GM10266 (cell line): ENCODE measurements around the gene PTPRJ.

Experiments used
- DNase-seq: peaks from one replicate; pipeline ENCODE4 v3.0.0; 2012; ENCODE audit errors: extremely low spot score
- CTCF ChIP-seq: IDR thresholded peaks from 2 replicates; pipeline ENCODE4 v1.5.1; 2012; ENCODE audit warnings: mild to moderate bottlenecking, low read depth; ENCODE audit not compliant: control insufficient read depth, insufficient read depth; ENCODE audit errors: missing control alignments

PTPRJ gene

GRCh38 chr11:48093795-48094642 lies 113.7 kb downstream of the PTPRJ start:
- DNase-seq = no peak
- no peak for TF ChIP-seq CTCF

- no peak for DNase-seq
- no peak for TF ChIP-seq CTCF
These were observed 114.4 kb downstream of the PTPRJ start for GRCh38 chr11:48094643-48095339.

- DNase-seq = no peak
- no peak for TF ChIP-seq CTCF
These were observed 115.6 kb downstream of the PTPRJ start for GRCh38 chr11:48095779-48096470.

- DNase-seq = no peak
- no peak for TF ChIP-seq CTCF
These were observed 116.5 kb downstream of the PTPRJ start for GRCh38 chr11:48096588-48097525.

- TF ChIP-seq CTCF = no peak
- no peak for DNase-seq
These were observed 117.7 kb downstream of the PTPRJ start for GRCh38 chr11:48098024-48098423.

- no peak for TF ChIP-seq CTCF
- no peak for DNase-seq
These were observed 119.6 kb downstream of the PTPRJ start for GRCh38 chr11:48099916-48100446.
